Measurements from ENCODE around the gene DDX56. TPM values are rescaled to one million over a fixed set of nuclear protein-coding genes. Genes with fewer than 3 reads are reported as not detected.

The DDX56 gene
- total RNA-seq, 1 donor from 2014 or later = 75.6 TPM

- H3K4me1 ChIP-seq (ENCODE audit: insufficient read depth, low read length) = no peaks in the 10 kb centered on the region
- H3K36me3 ChIP-seq (ENCODE audit: insufficient read depth, low read length) = no peaks in the 10 kb centered on the region
- no peak overlapping the region for H3K27ac Mint-ChIP-seq (ENCODE audit: unreplicated experiment)
- no peaks in the 10 kb centered on the region for H3K9me3 ChIP-seq (ENCODE audit: insufficient read depth, low read depth, low read length)
- no peak for FAIRE-seq
- no peak overlapping the region for H2AFZ ChIP-seq (ENCODE audit: low read depth, low read length)
- H3K4me2 ChIP-seq (ENCODE audit: low read length) = no peak overlapping the region
- no peak overlapping the region for H3K9ac ChIP-seq (ENCODE audit: low read length)
- no peaks in the 10 kb centered on the region for H3K9me3 Mint-ChIP-seq (ENCODE audit: unreplicated experiment)
- no peaks in the 10 kb centered on the region for H4K20me1 ChIP-seq (ENCODE audit: insufficient read depth, low read length)
- H3K4me3 ChIP-seq (ENCODE audit: insufficient read depth, low read depth, low read length) = no peak overlapping the region
- no peak overlapping the region for H3K27ac ChIP-seq (ENCODE audit: low read depth, low read length)
- no peak for DNase-seq (ENCODE audit: low read depth)
- H3K27me3 Mint-ChIP-seq (ENCODE audit: low read depth, unreplicated experiment) = peaks cover 15% of the 10 kb centered on the region
- no peak overlapping the region for H3K4me3 Mint-ChIP-seq (ENCODE audit: unreplicated experiment)
- H3K4me1 Mint-ChIP-seq (ENCODE audit: low read depth, unreplicated experiment) = no peaks in the 10 kb centered on the region
- no peaks in the 10 kb centered on the region for H3K27me3 ChIP-seq (ENCODE audit: insufficient read depth, low read length)
- H3K79me2 ChIP-seq (ENCODE audit: insufficient read depth, low read length) = no peaks in the 10 kb centered on the region
- TF ChIP-seq EZH2 (IDR thresholded peaks at IDR 0.05; ENCODE audit: insufficient read depth, low read length) = no peak
- no peak for TF ChIP-seq CTCF (IDR thresholded peaks at IDR 0.05; ENCODE audit: insufficient read depth, low read depth, low read length)
- no peaks in the 10 kb centered on the region for H3K36me3 Mint-ChIP-seq (ENCODE audit: low read depth, unreplicated experiment)
These were observed 36.3 kb downstream of the DDX56 start for GRCh38 chr7:44537442-44537841.

DNA sequence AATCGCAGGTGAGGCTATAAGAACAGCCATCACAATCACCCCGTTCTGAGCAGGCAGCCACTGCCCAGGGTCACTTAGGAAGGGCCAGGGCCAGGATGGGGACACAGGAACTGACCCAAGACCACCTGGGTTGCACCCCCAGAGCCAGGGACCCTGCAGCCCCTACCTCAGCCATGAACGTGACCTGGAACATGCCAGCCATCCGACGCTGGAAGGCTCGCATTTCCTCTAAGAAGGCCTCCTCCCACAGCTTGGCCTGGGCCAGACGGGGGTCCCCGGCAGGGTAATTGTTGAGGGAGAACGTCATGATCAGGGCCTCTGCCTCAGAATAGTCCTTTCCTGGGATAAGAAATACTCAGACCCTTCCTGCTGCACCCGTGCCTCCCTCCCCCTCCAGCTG lies 37.6 kb downstream of the DDX56 start:
- no peak for DNase-seq (ENCODE audit: low read depth)
- Histone ChIP-seq H3K79me2 (ENCODE audit: insufficient read depth, low read length) (no peaks in the 10 kb centered on the region), H3K4me2 (ENCODE audit: low read length) (no peak overlapping the region), H3K4me1 (ENCODE audit: insufficient read depth, low read length) (no peaks in the 10 kb centered on the region), H3K4me3 (ENCODE audit: insufficient read depth, low read depth, low read length) (no peak overlapping the region), H3K9ac (ENCODE audit: low read length) (no peak overlapping the region), H3K27ac (ENCODE audit: low read depth, low read length) (no peak overlapping the region), H3K9me3 (ENCODE audit: insufficient read depth, low read depth, low read length) (no peaks in the 10 kb centered on the region), H4K20me1 (ENCODE audit: insufficient read depth, low read length) (no peaks in the 10 kb centered on the region), H3K27me3 (ENCODE audit: insufficient read depth, low read length) (no peaks in the 10 kb centered on the region), H2AFZ (ENCODE audit: low read depth, low read length) (no peak overlapping the region), H3K36me3 (ENCODE audit: insufficient read depth, low read length) (no peaks in the 10 kb centered on the region)
- no peaks in the 10 kb centered on the region for H3K36me3 Mint-ChIP-seq (ENCODE audit: low read depth, unreplicated experiment)
- H3K9me3 Mint-ChIP-seq (ENCODE audit: unreplicated experiment) = peaks cover 3% of the 10 kb centered on the region
- FAIRE-seq = no peak
- H3K4me1 Mint-ChIP-seq (ENCODE audit: low read depth, unreplicated experiment) = no peaks in the 10 kb centered on the region
- no peak overlapping the region for H3K4me3 Mint-ChIP-seq (ENCODE audit: unreplicated experiment)
- no peak for TF ChIP-seq CTCF (IDR thresholded peaks at IDR 0.05; ENCODE audit: insufficient read depth, low read depth, low read length)
- H3K27me3 Mint-ChIP-seq (ENCODE audit: low read depth, unreplicated experiment) = peaks cover 15% of the 10 kb centered on the region
- no peak overlapping the region for H3K27ac Mint-ChIP-seq (ENCODE audit: unreplicated experiment)

GRCh38 chr7:44535348-44536064 lies 38.2 kb downstream of the DDX56 start:
- Histone ChIP-seq H3K79me2 (ENCODE audit: insufficient read depth, low read length) (no peaks in the 10 kb centered on the region), H3K9ac (ENCODE audit: low read length) (no peak overlapping the region), H3K4me1 (ENCODE audit: insufficient read depth, low read length) (no peaks in the 10 kb centered on the region), H3K27ac (ENCODE audit: low read depth, low read length) (no peak overlapping the region), H3K4me3 (ENCODE audit: insufficient read depth, low read depth, low read length) (no peak overlapping the region), H3K27me3 (ENCODE audit: insufficient read depth, low read length) (no peaks in the 10 kb centered on the region), H3K4me2 (ENCODE audit: low read length) (no peak overlapping the region), H3K9me3 (ENCODE audit: insufficient read depth, low read depth, low read length) (no peaks in the 10 kb centered on the region), H3K36me3 (ENCODE audit: insufficient read depth, low read length) (no peaks in the 10 kb centered on the region), H2AFZ (ENCODE audit: low read depth, low read length) (no peak overlapping the region), H4K20me1 (ENCODE audit: insufficient read depth, low read length) (no peaks in the 10 kb centered on the region)
- Mint-ChIP-seq H3K9me3 (ENCODE audit: unreplicated experiment) (peaks cover 8% of the 10 kb centered on the region), H3K4me1 (ENCODE audit: low read depth, unreplicated experiment) (no peaks in the 10 kb centered on the region), H3K36me3 (ENCODE audit: low read depth, unreplicated experiment) (peaks cover 3% of the 10 kb centered on the region), H3K27ac (ENCODE audit: unreplicated experiment) (no peak overlapping the region), H3K27me3 (ENCODE audit: low read depth, unreplicated experiment) (peaks cover 17% of the 10 kb centered on the region), H3K4me3 (ENCODE audit: unreplicated experiment) (no peak overlapping the region)
- TF ChIP-seq CTCF (IDR thresholded peaks at IDR 0.05; ENCODE audit: insufficient read depth, low read depth, low read length) = no peak
- no peak for TF ChIP-seq EZH2 (IDR thresholded peaks at IDR 0.05; ENCODE audit: insufficient read depth, low read length)
- FAIRE-seq (no peak), DNase-seq (ENCODE audit: low read depth) (no peak)
